HG02588 (cell line): ENCODE data around the gene SHROOM3.

Source experiments
- ATAC-seq: cut with Tn5 transposase; IDR thresholded peaks from one replicate; pipeline ENCODE4 v1.9.1; 2021; ENCODE audit warnings: mild to moderate bottlenecking, moderate library complexity; ENCODE audit not compliant: unreplicated experiment

Gene SHROOM3

GRCh38 chr4:76740192-76740591, 305.2 kb downstream of the SHROOM3 start:
- ATAC-seq: no peak

GRCh38 chr4:76740866-76741662, 306.0 kb downstream of the SHROOM3 start:
- ATAC-seq: no peak

- ATAC-seq: no peak
Observed at GRCh38 chr4:76741663-76742020, 306.6 kb downstream of the SHROOM3 start.

- no peak for ATAC-seq
Observed at GRCh38 chr4:76744241-76744921, 309.4 kb downstream of the SHROOM3 start.

DNA sequence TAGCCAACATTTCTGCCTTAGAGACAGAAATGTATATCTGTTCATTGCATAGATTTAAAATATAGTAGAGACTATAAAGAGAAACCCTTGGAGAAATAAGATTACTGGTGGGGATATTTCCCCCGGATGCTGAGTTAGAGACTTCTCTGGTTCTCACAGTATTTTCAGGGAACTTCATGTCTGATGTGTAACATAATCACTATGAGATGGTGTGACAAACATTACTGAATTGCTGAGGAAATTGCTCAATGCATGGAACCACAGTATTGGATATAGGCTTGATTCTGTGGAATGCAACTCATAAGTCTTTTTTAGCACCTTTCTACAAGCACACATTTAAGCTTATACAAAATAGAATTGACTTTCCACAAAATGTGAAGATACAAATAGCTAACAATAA, 310.2 kb downstream of the SHROOM3 start:
- no peak for ATAC-seq

- no peak for ATAC-seq
Observed at GRCh38 chr4:76747563-76747962, 312.5 kb downstream of the SHROOM3 start.

GRCh38 chr4:76748649-76749048, 313.6 kb downstream of the SHROOM3 start:
- no peak for ATAC-seq

DNA sequence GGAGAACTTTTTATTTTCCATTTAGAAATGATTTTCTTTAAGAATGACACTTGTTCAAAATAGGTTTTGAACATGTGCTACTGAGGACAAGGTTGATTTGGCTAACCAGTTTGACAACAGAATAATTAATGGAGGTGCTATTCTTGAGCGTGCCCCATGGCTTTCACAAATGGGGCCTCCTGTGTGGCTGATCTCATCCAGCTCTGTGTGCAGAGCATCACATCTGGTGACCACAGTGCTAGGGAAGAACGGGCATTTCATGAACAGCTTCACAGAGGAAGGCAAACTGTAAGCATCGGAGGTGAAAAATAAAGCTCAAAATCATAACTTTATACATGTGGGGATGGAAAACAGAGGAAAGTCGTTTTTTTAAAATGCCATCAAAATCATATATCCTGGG, 314.3 kb downstream of the SHROOM3 start:
- ATAC-seq: no peak

- no peak for ATAC-seq
Observed at GRCh38 chr4:76750716-76751115, 315.7 kb downstream of the SHROOM3 start.

GRCh38 chr4:76751612-76752343, 316.7 kb downstream of the SHROOM3 start:
- no peak for ATAC-seq

DNA sequence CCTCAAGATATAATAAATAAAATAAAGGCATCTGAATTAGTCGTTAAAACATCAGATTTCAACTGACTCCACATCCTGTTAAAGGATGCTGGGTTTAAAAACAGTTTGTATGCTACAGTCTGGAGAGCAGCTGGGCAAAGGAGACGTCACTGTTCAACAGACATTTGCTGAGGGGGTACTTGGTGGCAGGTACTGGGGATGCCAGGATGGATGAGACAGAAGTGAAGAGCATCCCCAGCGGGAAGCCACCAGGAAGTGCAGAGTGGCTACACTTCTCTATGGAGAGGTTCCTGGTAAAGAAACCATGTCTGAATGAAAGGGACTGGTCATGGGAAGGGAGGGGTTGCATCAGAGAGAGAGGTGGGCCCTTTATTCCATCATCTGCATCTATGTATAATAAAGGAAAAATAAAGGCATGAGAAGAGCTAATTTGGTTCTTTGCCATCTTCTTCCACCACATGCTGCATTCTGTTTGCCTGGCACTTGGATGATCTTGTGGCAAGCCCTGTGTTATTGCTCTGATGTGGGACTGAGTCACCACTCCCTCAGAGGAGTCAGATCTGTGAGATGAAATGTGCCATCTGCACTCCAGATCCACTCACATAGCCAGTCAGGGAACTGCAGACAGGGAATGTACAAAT, 318.0 kb downstream of the SHROOM3 start:
- no peak for ATAC-seq

- ATAC-seq: no peak
Observed at GRCh38 chr4:76753814-76754213, 318.8 kb downstream of the SHROOM3 start.

DNA sequence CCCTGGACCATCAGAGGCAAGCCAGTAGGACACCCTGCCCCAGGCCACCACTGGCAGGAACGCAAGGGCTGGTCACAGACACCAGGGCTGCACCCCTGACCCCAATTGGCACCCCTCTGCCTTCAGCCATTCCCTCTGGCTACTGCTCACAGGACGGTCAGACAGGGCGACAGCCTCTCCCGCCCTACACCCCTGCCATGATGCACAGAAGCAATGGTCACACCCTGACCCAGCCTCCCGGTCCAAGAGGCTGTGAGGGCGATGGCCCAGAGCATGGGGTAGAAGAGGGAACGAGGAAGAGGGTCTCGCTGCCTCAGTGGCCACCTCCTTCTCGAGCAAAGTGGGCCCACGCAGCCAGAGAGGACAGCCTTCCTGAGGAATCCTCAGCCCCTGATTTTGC, 319.4 kb downstream of the SHROOM3 start:
- no peak for ATAC-seq

DNA sequence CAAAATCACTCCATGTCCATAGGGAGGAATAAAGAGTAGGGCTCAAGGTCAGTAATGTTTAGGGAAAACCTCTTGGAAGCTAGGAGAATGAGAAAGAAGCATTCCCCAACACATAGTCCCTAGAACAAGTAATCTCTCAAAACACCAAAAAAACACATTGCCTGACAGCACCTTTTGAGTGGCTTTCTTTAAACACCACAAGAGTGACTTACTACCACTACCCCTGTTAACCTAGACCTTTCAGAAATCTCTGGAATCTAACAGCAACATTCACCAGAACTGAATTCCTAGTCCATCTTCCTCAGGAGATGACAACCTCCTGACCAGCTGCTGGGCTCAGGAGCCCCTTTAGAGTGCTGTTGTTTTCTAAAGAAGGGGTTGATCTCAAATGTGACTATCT, 320.7 kb downstream of the SHROOM3 start:
- no peak for ATAC-seq

DNA sequence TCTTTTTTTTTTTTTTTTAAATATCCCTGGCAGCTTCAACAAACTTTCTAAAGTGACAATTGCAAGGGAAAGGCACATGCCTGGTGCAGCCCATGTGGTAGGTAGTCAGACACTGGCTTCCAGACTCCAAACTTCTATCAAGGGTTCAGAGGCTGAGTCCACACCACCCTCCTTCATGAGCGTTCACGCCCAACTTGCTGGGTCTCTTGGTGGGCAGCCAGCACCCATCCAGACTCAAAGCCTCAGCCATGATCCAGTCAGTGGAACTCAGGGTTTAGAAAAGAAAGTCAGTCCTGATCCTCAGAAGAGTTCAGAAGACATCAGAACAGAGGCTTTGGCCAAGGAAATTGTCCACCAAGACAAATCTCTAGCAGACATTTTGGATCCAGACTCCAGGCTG, 321.4 kb downstream of the SHROOM3 start:
- ATAC-seq: no peak

- no peak for ATAC-seq
Observed at GRCh38 chr4:76757418-76757939, 322.4 kb downstream of the SHROOM3 start.

DNA sequence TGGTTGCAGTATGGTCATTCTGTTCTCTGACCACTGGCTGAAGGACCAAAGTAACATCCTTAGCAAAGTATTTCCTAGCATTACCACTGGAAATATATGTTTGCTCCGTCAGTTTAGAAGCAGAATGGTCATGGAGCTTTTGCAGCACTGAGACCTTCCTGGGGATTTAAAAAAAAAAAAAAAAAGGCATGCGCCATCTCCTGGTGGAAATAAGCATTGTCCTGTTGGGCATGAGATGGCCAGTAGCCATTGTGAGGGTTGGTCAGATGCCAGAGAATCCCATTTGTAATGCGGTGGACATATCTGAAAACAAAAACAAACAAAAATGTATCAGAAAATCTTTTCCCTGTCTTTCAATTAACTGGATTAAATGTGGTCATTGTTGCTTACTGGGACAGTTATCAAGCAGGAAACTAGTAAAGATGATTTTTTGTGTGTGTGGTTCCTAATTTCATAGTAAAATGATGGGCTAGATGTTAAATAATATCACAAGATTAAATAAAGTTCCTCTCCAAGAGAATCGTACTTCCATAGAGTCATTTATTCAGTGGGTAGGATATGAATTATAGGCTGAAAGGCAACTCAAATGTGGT, 323.4 kb downstream of the SHROOM3 start:
- no peak for ATAC-seq

- no peak for ATAC-seq
Observed at GRCh38 chr4:76758996-76759395, 324.0 kb downstream of the SHROOM3 start.

GRCh38 chr4:76760193-76760592, 325.2 kb downstream of the SHROOM3 start:
- no peak for ATAC-seq
